K562 (cell line): ENCODE measurements around the gene FAM118B. TPM values are rescaled to one million over a fixed set of nuclear protein-coding genes. Genes with fewer than 3 reads are reported as not detected.

Source experiments
- ATAC-seq: fragments of 200-7000 bp; cut with Tn5 transposase; 3 replicates; pipeline ENCODE4 v1.9.1; 2020; ENCODE audit warnings: moderate library complexity
- BruUV-seq: library from RNA; stranded (reverse); fragments of 400-500 nt; replicated peaks from 2 replicates; lab custom pipeline; 2021; lab: Mats Ljungman, UMichigan
- CTCF ChIA-PET: fragments of 300-600 bp; formaldehyde crosslinking; extraction: SDS; loops from one replicate; lab custom pipeline; 2021; ENCODE audit warnings: low intra/inter-chr PET ratio; lab: Yijun Ruan, JAX
- POLR2A ChIA-PET: fragments of 300-600, 350-650 bp; sonication (Branson Sonifier 250); formaldehyde crosslinking; extraction: SDS; loops from one replicate; lab custom pipeline; 2021; ENCODE audit warnings: antibody characterized with exemption, inconsistent platforms; lab: Yijun Ruan, JAX
- DNase-seq, 4 experiments: peaks; one replicate each; pipeline versions ENCODE4 v3.0.0 to v3.0.0-alpha.2; 2011 to 2018; ENCODE audit warnings: low spot score in 3 of 4, mixed read lengths in 3 of 4; ENCODE audit errors: extremely low read depth in 1 of 4
- FAIRE-seq: peaks from 2 replicates; lab custom pipeline; 2011; peaks lifted over from hg19 to GRCh38; lab: Jason Lieb, UNC
- H2AFZ ChIP-seq: 2 replicates; pipeline ENCODE4 v1.6.0; 2011; ENCODE audit warnings: low read depth, low read length, control low read depth, inconsistent platforms
- H3K27ac ChIP-seq: fragments of 200-600 bp; 3 replicates; pipeline ENCODE4 v1.8.0; 2011; ENCODE audit warnings: low read depth, mild to moderate bottlenecking, control low read depth, inconsistent platforms, low read length, moderate library complexity, mixed read lengths; ENCODE audit errors: extremely low read depth
- H3K27me3 ChIP-seq, 2 experiments: fragments of 300-600 bp in 1 of 2; 2 replicates in 1 of 2; 3 replicates in 1 of 2; pipeline versions ENCODE4 v1.6.0 to v1.8.0; 2011; ENCODE audit warnings: inconsistent platforms in 2 of 2, low read length in 2 of 2, mild to moderate bottlenecking in 1 of 2, mixed read lengths in 1 of 2, moderate library complexity in 1 of 2; ENCODE audit not compliant: control insufficient read depth in 2 of 2, insufficient read depth in 2 of 2
- H3K36me3 ChIP-seq: fragments of 300-600 bp; 3 replicates; pipeline ENCODE4 v1.8.0; 2011; ENCODE audit warnings: mild to moderate bottlenecking, low read length, inconsistent platforms; ENCODE audit not compliant: control insufficient read depth, insufficient read depth
- H3K4me1 ChIP-seq, 2 experiments: fragments of 200-600 bp in 1 of 2; replicated peaks in 1 of 2; 2 replicates in 1 of 2; 3 replicates in 1 of 2; pipeline versions ENCODE4 v1.5.1 to v1.8.0; 2011; ENCODE audit warnings: inconsistent platforms in 2 of 2, low read length in 2 of 2, mild to moderate bottlenecking in 1 of 2, mixed read lengths in 1 of 2, moderate library complexity in 1 of 2; ENCODE audit not compliant: control insufficient read depth in 2 of 2, insufficient read depth in 2 of 2
- H3K4me2 ChIP-seq: 2 replicates; pipeline ENCODE4 v1.6.1; 2011; ENCODE audit warnings: low read length, control low read depth, inconsistent platforms, mixed read lengths; ENCODE audit not compliant: insufficient read depth
- H3K4me3 ChIP-seq: fragments of 200-600 bp; sonication (generic), shearing (Covaris generic); 2 replicates; pipeline ENCODE4 v1.5.1; 2016; ENCODE audit warnings: control low read depth, inconsistent platforms
- H3K79me2 ChIP-seq: fragments of 200-600 bp; 3 replicates; pipeline ENCODE4 v1.8.0; 2011; ENCODE audit warnings: low read length, inconsistent platforms; ENCODE audit not compliant: control insufficient read depth, insufficient read depth
- H3K9ac ChIP-seq, 2 experiments: 2 replicates each; pipeline versions ENCODE4 v1.6.0 to v1.6.1; 2011; ENCODE audit warnings: low read depth in 2 of 2, low read length in 2 of 2, control low read depth in 1 of 2, inconsistent platforms in 1 of 2, mild to moderate bottlenecking in 1 of 2, mixed read lengths in 1 of 2; ENCODE audit not compliant: insufficient read depth in 1 of 2
- H3K9me1 ChIP-seq: one replicate; pipeline ENCODE4 v1.6.0; 2011; ENCODE audit warnings: inconsistent platforms, mild to moderate bottlenecking, low read length, moderate library complexity; ENCODE audit not compliant: control insufficient read depth, insufficient read depth
- H3K9me3 ChIP-seq: replicated peaks from 2 replicates; pipeline ENCODE4 v1.5.1; 2011; ENCODE audit warnings: low read depth, low read length, inconsistent platforms; ENCODE audit not compliant: control insufficient read depth, insufficient read depth
- H4K20me1 ChIP-seq: replicated peaks from 2 replicates; pipeline ENCODE4 v1.6.1; 2011; ENCODE audit warnings: low read length, inconsistent platforms, mixed read lengths; ENCODE audit not compliant: control insufficient read depth, insufficient read depth
- ARID4B ChIP-seq: sonication (generic); formaldehyde crosslinking; IDR thresholded peaks from 2 replicates; pipeline ENCODE4 v1.8.0; 2022; ENCODE audit warnings: mild to moderate bottlenecking, missing genetic modification reagents
- HSF4 ChIP-seq: fragments of 250-450 bp; sonication (Bioruptor Pico); IDR thresholded peaks from 2 replicates; pipeline ENCODE4 v2.1.2; 2022; ENCODE audit warnings: mild to moderate bottlenecking, moderate library complexity, borderline replicate concordance
- MEF2D ChIP-seq: conservative IDR thresholded peaks from 2 replicates; pipeline ENCODE4 v1.6.1; 2016; ENCODE audit warnings: low read depth, missing genetic modification characterization, missing compliant biosample characterization
- NCOA2 ChIP-seq, 2 experiments: fragments of 450-650 bp; IDR thresholded peaks; 2 replicates each; pipeline ENCODE4 v1.6.1; 2018; ENCODE audit warnings: mild to moderate bottlenecking in 2 of 2, moderate library complexity in 1 of 2; ENCODE audit not compliant: partially characterized antibody in 2 of 2
- RBM15 ChIP-seq: fragments of 200-400 bp; formaldehyde crosslinking; IDR thresholded peaks from 2 replicates; pipeline ENCODE4 v1.6.1; 2018; ENCODE audit warnings: mild to moderate bottlenecking, low read length, moderate library complexity; ENCODE audit not compliant: insufficient read depth
- SREBF1 ChIP-seq: fragments of 150-350 bp; IDR thresholded peaks from 2 replicates; pipeline ENCODE4 v1.6.1; 2014; ENCODE audit warnings: antibody characterized with exemption, low read depth, low read length, borderline replicate concordance
- ZNF24 ChIP-seq: fragments of 450-650 bp; IDR thresholded peaks from 2 replicates; pipeline ENCODE4 v1.6.1; 2016
- WGBS: fragments of 100-300 bp; shearing (Covaris generic); methylation state at CpG from one replicate; pipeline ENCODE4 v1.1.6; 2016; ENCODE audit warnings: low coverage, mixed read lengths; ENCODE audit not compliant: insufficient coverage; ENCODE audit errors: missing lambda C conversion rate; 5-methylcytosine and 5-hydroxymethylcytosine counted together
- in situ Hi-C: fragments of 300-500 bp; cut with MboI; formaldehyde crosslinking; loops from 4 replicates; pipeline ENCODE4 v1.15.0; 2018; ENCODE audit warnings: inconsistent platforms, mixed read lengths
- intact Hi-C: fragments of 100-400 bp; cut with micrococcal nuclease; formaldehyde crosslinking; loops from 2 replicates; pipeline ENCODE4 v1.14.2; 2022
- polyA plus RNA-seq, 8 experiments: library from polyadenylated mRNA; depleted of rRNA in 4 of 8; stranded (reverse) in 5 of 8; unstranded in 3 of 8; fragments of >200 nt; fragmentation: Nextera tagmentation in 2 of 8; fragmentation: Illumina TruSeq in 1 of 8; extraction: Ambion mirVana in 2 of 8; extraction: Trizol in 1 of 8; gene quantifications; 2 replicates each; pipeline versions ENCODE4 v1.2.1 to v1.2.3, GENCODE V29; 2011 to 2014; ENCODE audit warnings: inconsistent platforms in 1 of 8, missing spikeins in 1 of 8
- total RNA-seq, 7 experiments: library from RNA; depleted of rRNA in 6 of 7; stranded (reverse); fragments of >200 nt in 6 of 7; fragmentation: Illumina TruSeq in 2 of 7; extraction: Trizol in 2 of 7; gene quantifications; 2 replicates each; pipeline versions ENCODE4 v1.2.1 to v1.2.3, GENCODE V29; 2011 to 2021; ENCODE audit warnings: low replicate concordance in 1 of 7

The FAM118B gene
- total and polyA plus RNA-seq, 9 of the 15 experiments (the other 6 are each of a cell fraction or from before 2014, with no cell fraction given): 12.0 to 49.0 (median 22.1) TPM

GRCh38 chr11:126303623-126304456 is 92.3 kb downstream of the FAM118B start, which contains the start of gene DCPS (continued):
- TF ChIP-seq HSF4 (CRISPR knock-in tag) (no peak), ZNF24 (no peak), SREBF1 (no peak), MEF2D (tag) (no peak), RBM15 (no peak)

GRCh38 chr11:126304457-126305075 is 93.0 kb downstream of the FAM118B start:
- in situ Hi-C loops: loop anchor here (25.0 kb wide), 2 partner anchors 108 to 683 kb away; no protein-coding TSS in a partner anchor
- ChIA-PET POLR2A (interaction anchor here (0.6 to 1.1 kb wide), 8 partner anchors 8 to 294 kb away, joined by 3 to 6 read pairs (median 4); no protein-coding TSS in a partner anchor), CTCF (no interaction called here)
- no peaks in the 10 kb centered on the region; the same call in 1 of the 2 replicates for H4K20me1 ChIP-seq
- H3K27me3 ChIP-seq: no peaks in the 10 kb centered on the region; a peak in 1 of 5 replicates
- no peaks in the 10 kb centered on the region for H3K9me1 ChIP-seq
- ATAC-seq: peak; percentile 45
- TF ChIP-seq ARID4B (CRISPR knock-in tag) (0 out of 2 replicates have a peak, but pooled peaks have one; percentile 9), NCOA2 (IDR thresholded peaks at IDR 0.05; ENCODE audit: partially characterized antibody in 2 of 2) (no peak)
- peak overlapping the region; percentile 86 to 89; a peak in 3 of 4 replicates for H3K9ac ChIP-seq
- peak overlapping the region; percentile 96 for H3K4me2 ChIP-seq
- H3K4me3 ChIP-seq: peak overlapping the region; percentile 57
- no peak for FAIRE-seq
- H3K4me1 ChIP-seq: peaks cover 4 to 11% of the 10 kb centered on the region in 2 experiments; a peak in 3 of 5 replicates
- DNase-seq: peak in 2 of 4 experiments; percentile 29 to 38
- peak overlapping the region; percentile 86 for H3K27ac ChIP-seq
- TSS peak; percentile 72 for BruUV-seq
- peaks cover 12% of the 10 kb centered on the region; the same call in 2 of the 3 replicates for H3K79me2 ChIP-seq
- peaks cover 4% of the 10 kb centered on the region; the same call in 2 of the 3 replicates for H3K36me3 ChIP-seq
- H3K9me3 ChIP-seq: no peaks in the 10 kb centered on the region
- intact Hi-C loops: loop anchor here (5.0 kb wide), 2 partner anchors 382 to 413 kb away; no protein-coding TSS in a partner anchor
- 13% methylated on average over 12 of the region's 12 CpGs for WGBS
- peak overlapping the region; percentile 100 for H2AFZ ChIP-seq
